GM12878 (cell line): Measurements from ENCODE around the gene ABHD17C. TPM values are rescaled to one million over a fixed set of nuclear protein-coding genes. Genes with fewer than 3 reads are reported as not detected.

Experiments
- ATAC-seq: fragments of 200-7000 bp; cut with Tn5 transposase; 3 replicates; pipeline ENCODE4 v1.9.1; 2020; ENCODE audit warnings: mild to moderate bottlenecking, moderate library complexity
- BruUV-seq: library from RNA; stranded (reverse); fragments of 400-500 nt; replicated peaks from 2 replicates; lab custom pipeline; 2021; lab: Mats Ljungman, UMichigan
- CTCF ChIA-PET: fragments of 300-600 bp; sonication (Branson Sonifier 250); formaldehyde crosslinking; extraction: SDS; loops from one replicate; lab custom pipeline; 2021; ENCODE audit warnings: inconsistent platforms; lab: Yijun Ruan, JAX
- POLR2A ChIA-PET: fragments of 350-600 bp; formaldehyde crosslinking; extraction: SDS; loops from one replicate; lab custom pipeline; 2021; ENCODE audit warnings: inconsistent platforms; lab: Charles Lee
- RAD21 ChIA-PET: fragments of 300-600 bp; sonication (Branson Sonifier 250); formaldehyde crosslinking; loops from one replicate; lab custom pipeline; 2023; ENCODE audit warnings: antibody characterized with exemption; ENCODE audit not compliant: unreplicated experiment; lab: Charles Lee
- SMC1A ChIA-PET: fragments of 300-600 bp; sonication (Branson Sonifier 250); formaldehyde crosslinking; loops from one replicate; lab custom pipeline; 2023; ENCODE audit not compliant: unreplicated experiment, uncharacterized antibody; lab: Charles Lee
- DNase-seq: peaks from one replicate; pipeline ENCODE4 v3.0.0-alpha.2; 2011; ENCODE audit warnings: low read depth, low spot score
- FAIRE-seq: peaks from 3 replicates; lab custom pipeline; 2011; peaks lifted over from hg19 to GRCh38; lab: Jason Lieb, UNC
- H2AFZ ChIP-seq: 2 replicates; pipeline ENCODE4 v1.6.0; 2011; ENCODE audit warnings: low read depth, low read length, control low read depth; ENCODE audit not compliant: control insufficient read depth
- H3K27ac ChIP-seq: 2 replicates; pipeline ENCODE4 v1.5.1; 2011; ENCODE audit warnings: control low read depth; ENCODE audit not compliant: control insufficient read depth, insufficient read depth
- H3K27me3 ChIP-seq, 2 experiments: replicated peaks in 1 of 2; 2 replicates each; pipeline versions ENCODE4 v1.6.0 to v1.6.1; 2011; ENCODE audit warnings: low read length in 1 of 2; ENCODE audit not compliant: control insufficient read depth in 2 of 2, insufficient read depth in 2 of 2
- H3K36me3 ChIP-seq, 2 experiments: 2 replicates each; pipeline ENCODE4 v1.5.1; 2011; ENCODE audit warnings: low read length in 1 of 2; ENCODE audit not compliant: control insufficient read depth in 2 of 2, insufficient read depth in 2 of 2
- H3K4me1 ChIP-seq: 2 replicates; pipeline ENCODE4 v1.6.1; 2011; ENCODE audit warnings: mild to moderate bottlenecking, low read length, moderate library complexity, mixed read lengths; ENCODE audit not compliant: control insufficient read depth, insufficient read depth
- H3K4me2 ChIP-seq: 2 replicates; pipeline ENCODE4 v1.6.0; 2011; ENCODE audit warnings: control low read depth; ENCODE audit not compliant: control insufficient read depth, insufficient read depth
- H3K4me3 ChIP-seq: fragments of 200-600 bp; sonication (generic); 2 replicates; pipeline ENCODE4 v1.5.1; 2016
- H3K79me2 ChIP-seq: 2 replicates; pipeline ENCODE4 v1.6.0; 2011; ENCODE audit warnings: low read length; ENCODE audit not compliant: control insufficient read depth, insufficient read depth
- H3K9ac ChIP-seq: 2 replicates; pipeline ENCODE4 v1.8.0; 2011; ENCODE audit warnings: low read length, control low read depth, mixed read lengths; ENCODE audit not compliant: control insufficient read depth, insufficient read depth
- H3K9me3 ChIP-seq: replicated peaks from 3 replicates; pipeline ENCODE4 v1.5.1; 2011; ENCODE audit warnings: mild to moderate bottlenecking, low read length; ENCODE audit not compliant: control insufficient read depth, insufficient read depth
- H4K20me1 ChIP-seq: 2 replicates; pipeline ENCODE4 v1.6.0; 2011; ENCODE audit not compliant: control insufficient read depth, insufficient read depth
- ATF7 ChIP-seq: fragments of 450-650 bp; IDR thresholded peaks from 2 replicates; pipeline ENCODE4 v1.6.1; 2016; ENCODE audit warnings: low read depth, mild to moderate bottlenecking
- BACH1 ChIP-seq: fragments of 450-650 bp; IDR thresholded peaks from 2 replicates; pipeline ENCODE4 v1.6.1; 2017; ENCODE audit warnings: mild to moderate bottlenecking, borderline replicate concordance
- CBFB ChIP-seq: IDR thresholded peaks from 2 replicates; pipeline ENCODE4 v1.6.1; 2016; ENCODE audit warnings: antibody characterized with exemption, low read depth
- CHD1 ChIP-seq: IDR thresholded peaks from 2 replicates; pipeline ENCODE4 v1.6.1; 2012; ENCODE audit warnings: low read depth, low read length, improper control_type of control experiment
- HCFC1 ChIP-seq: fragments of 150-350 bp; IDR thresholded peaks from 2 replicates; pipeline ENCODE4 v1.6.1; 2014; ENCODE audit warnings: low read length
- JUND ChIP-seq: IDR thresholded peaks from 2 replicates; pipeline ENCODE4 v1.6.1; 2012; ENCODE audit warnings: low read depth, mild to moderate bottlenecking, low read length, improper control_type of control experiment, moderate library complexity
- MEF2B ChIP-seq: fragments of 450-650 bp; IDR thresholded peaks from 2 replicates; pipeline ENCODE4 v1.6.1; 2018; ENCODE audit warnings: mild to moderate bottlenecking, moderate library complexity; ENCODE audit not compliant: partially characterized antibody, poor library complexity, severe bottlenecking
- NKRF ChIP-seq: fragments of 450-650 bp; conservative IDR thresholded peaks from 2 replicates; pipeline ENCODE4 v1.6.1; 2017; ENCODE audit warnings: mild to moderate bottlenecking, moderate library complexity
- NR2F1 ChIP-seq: fragments of 450-650 bp; conservative IDR thresholded peaks from 2 replicates; pipeline ENCODE4 v1.6.1; 2017; ENCODE audit warnings: mild to moderate bottlenecking
- NRF1 ChIP-seq: conservative IDR thresholded peaks from 2 replicates; pipeline ENCODE4 v1.6.1; 2011; ENCODE audit warnings: mild to moderate bottlenecking, low read depth, low read length, improper control_type of control experiment
- SPI1 ChIP-seq: IDR thresholded peaks from 2 replicates; pipeline ENCODE4 v1.6.1; 2011; ENCODE audit warnings: low read depth, mild to moderate bottlenecking, low read length, moderate library complexity, borderline replicate concordance; ENCODE audit not compliant: insufficient read depth
- SREBF1 ChIP-seq: IDR thresholded peaks from 2 replicates; pipeline ENCODE4 v1.6.1; 2012; ENCODE audit warnings: mild to moderate bottlenecking, low read length
- ZNF622 ChIP-seq: fragments of 450-650 bp; IDR thresholded peaks from 2 replicates; pipeline ENCODE4 v1.6.1; 2017; ENCODE audit warnings: mild to moderate bottlenecking, inconsistent platforms
- WGBS: methylation state at CpG from one replicate; pipeline ENCODE4 v1.1.6; 2016; ENCODE audit warnings: low lambda C conversion rate; ENCODE audit not compliant: insufficient replicate concordance, insufficient coverage; ENCODE audit errors: missing lambda C conversion rate; 5-methylcytosine and 5-hydroxymethylcytosine counted together
- in situ Hi-C: fragments of 300-500 bp; cut with MboI; formaldehyde crosslinking; loops from 9 replicates; pipeline ENCODE4 v1.14.3; 2018; ENCODE audit warnings: mixed read lengths
- intact Hi-C: fragments of 100-400 bp; cut with micrococcal nuclease; formaldehyde crosslinking; loops from one replicate; pipeline ENCODE4 v1.14.2; 2022; ENCODE audit not compliant: unreplicated experiment
- polyA plus RNA-seq, 11 experiments: library from polyadenylated mRNA; depleted of rRNA in 4 of 11; unstranded in 6 of 11; stranded (reverse) in 5 of 11; fragments of >200 nt; fragmentation: Nextera tagmentation in 4 of 11; fragmentation: Illumina TruSeq in 1 of 11; extraction: Ambion mirVana in 4 of 11; extraction: Trizol in 1 of 11; gene quantifications; 1 replicate in 1 of 11; 2 replicates in 10 of 11; pipeline versions ENCODE4 v1.2.1 to v1.2.3, GENCODE V29; 2011 to 2016; ENCODE audit warnings: inconsistent platforms in 2 of 11, missing spikeins in 2 of 11, low read depth in 1 of 11
- total RNA-seq, 4 experiments: library from RNA; depleted of rRNA in 3 of 4; stranded (reverse); fragments of >200 nt in 3 of 4; fragmentation: Illumina TruSeq in 1 of 4; extraction: Trizol in 1 of 4; gene quantifications; 2 replicates each; pipeline versions ENCODE4 v1.2.1 to v1.2.3, GENCODE V29; 2013 to 2021
- TF ChIP-seq, protein P1 (sequence below): fragments of 450-650 bp; formaldehyde crosslinking; IDR thresholded peaks from 2 replicates; pipeline ENCODE4 v1.4.0; 2022; ENCODE audit warnings: mild to moderate bottlenecking, moderate library complexity

ABHD17C gene
- total and polyA plus RNA-seq, 10 of the 15 experiments (the other 5 are each of a cell fraction or from before 2014, with no cell fraction given) = 0.92 to 11.4 (median 5.5) TPM

DNA sequence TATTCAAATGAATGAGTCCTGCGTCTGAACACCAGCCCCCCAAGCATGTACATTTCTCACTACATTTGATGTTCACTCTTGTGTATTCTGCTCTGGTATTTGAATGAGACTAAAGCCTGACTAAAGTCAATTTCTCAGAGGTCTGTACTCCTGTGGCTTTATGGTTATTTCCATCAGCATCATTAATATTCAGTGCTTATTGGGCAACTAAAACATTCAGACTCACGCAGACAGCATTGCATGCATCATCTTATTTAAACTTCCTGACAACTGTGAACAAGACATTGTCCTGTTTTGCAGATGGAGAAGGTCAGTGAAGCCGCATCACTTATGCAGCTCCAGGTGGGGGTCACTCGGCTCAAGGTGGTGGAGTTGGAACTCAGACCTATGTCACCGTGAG, 95.1 kb downstream of the ABHD17C start:
- Histone ChIP-seq H3K27me3 (peaks cover 0 to 4% of the 10 kb centered on the region in 2 experiments; a peak in 2 of 4 replicates), H3K9ac (no peak overlapping the region), H3K79me2 (no peaks in the 10 kb centered on the region), H2AFZ (no peak overlapping the region), H3K9me3 (no peaks in the 10 kb centered on the region), H3K4me3 (no peak overlapping the region), H3K36me3 (no peaks in the 10 kb centered on the region), H4K20me1 (no peaks in the 10 kb centered on the region), H3K4me2 (no peak overlapping the region), H3K4me1 (no peaks in the 10 kb centered on the region), H3K27ac (no peak overlapping the region)
- no peak for FAIRE-seq
- SMC1A ChIA-PET = interaction anchor here (1.5 kb wide), 1 partner anchor 13 kb away, joined by 3 read pairs; no protein-coding TSS in a partner anchor
- BruUV-seq = no TSS peak
- intact Hi-C loops = no loop called here
- CTCF ChIA-PET = interaction anchor here (1.1 to 3.3 kb wide), 2 partner anchors 14 to 180 kb away, joined by 3 to 13 read pairs; no protein-coding TSS in a partner anchor
- ATAC-seq = no peak
- no peak for TF ChIP-seq ATF7
- TF ChIP-seq NR2F1 = no peak
- TF ChIP-seq ZNF622 = no peak
- 27% methylated on average over 5 of the region's 5 CpGs for WGBS
- RAD21 ChIA-PET = no interaction called here
- DNase-seq = no peak
- in situ Hi-C loops = no loop called here
- POLR2A ChIA-PET = no interaction called here

DNA sequence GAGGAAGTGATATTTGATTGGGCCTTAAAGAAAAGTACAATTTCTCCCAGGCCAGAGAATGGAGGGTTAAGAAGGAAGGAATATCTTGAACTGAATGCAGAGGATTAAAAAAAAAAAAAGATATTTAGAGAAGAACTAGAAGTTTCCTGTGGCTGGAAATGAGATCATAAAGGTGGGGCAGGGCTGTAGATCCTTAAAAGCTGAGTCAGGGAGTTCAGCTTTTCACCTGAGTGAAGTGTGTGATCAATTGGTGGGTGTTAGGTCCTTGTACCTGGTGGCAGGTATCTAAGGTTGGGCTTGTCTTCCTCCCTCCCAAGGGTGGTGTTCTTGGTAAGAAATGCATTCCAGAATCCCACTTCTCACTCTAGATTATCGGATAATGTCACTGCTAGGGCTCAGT, 95.9 kb downstream of the ABHD17C start:
- H3K9ac ChIP-seq = no peak overlapping the region
- 0% methylated on average over 1 of the region's 1 CpG for WGBS
- H3K36me3 ChIP-seq = no peaks in the 10 kb centered on the region
- SMC1A ChIA-PET = no interaction called here
- H3K4me2 ChIP-seq = no peak overlapping the region
- no peaks in the 10 kb centered on the region for H3K4me1 ChIP-seq
- POLR2A ChIA-PET = no interaction called here
- H3K9me3 ChIP-seq = no peaks in the 10 kb centered on the region
- intact Hi-C loops = no loop called here
- no peak for DNase-seq
- no peaks in the 10 kb centered on the region for H4K20me1 ChIP-seq
- RAD21 ChIA-PET = no interaction called here
- no peak overlapping the region for H3K4me3 ChIP-seq
- ATAC-seq = no peak
- in situ Hi-C loops = no loop called here
- CTCF ChIA-PET = interaction anchor here (0.6 to 3.3 kb wide), 2 partner anchors 10 to 14 kb away, joined by 4 to 13 read pairs; no protein-coding TSS in a partner anchor
- FAIRE-seq = no peak
- H3K27ac ChIP-seq = no peak overlapping the region
- no TSS peak for BruUV-seq
- peaks cover 0 to 4% of the 10 kb centered on the region in 2 experiments; a peak in 2 of 4 replicates for H3K27me3 ChIP-seq
- H2AFZ ChIP-seq = no peak overlapping the region
- H3K79me2 ChIP-seq = no peaks in the 10 kb centered on the region
- TF ChIP-seq NKRF = no peak
- no peak for TF ChIP-seq JUND
- TF ChIP-seq MEF2B = no peak
- TF ChIP-seq, protein P1, sequence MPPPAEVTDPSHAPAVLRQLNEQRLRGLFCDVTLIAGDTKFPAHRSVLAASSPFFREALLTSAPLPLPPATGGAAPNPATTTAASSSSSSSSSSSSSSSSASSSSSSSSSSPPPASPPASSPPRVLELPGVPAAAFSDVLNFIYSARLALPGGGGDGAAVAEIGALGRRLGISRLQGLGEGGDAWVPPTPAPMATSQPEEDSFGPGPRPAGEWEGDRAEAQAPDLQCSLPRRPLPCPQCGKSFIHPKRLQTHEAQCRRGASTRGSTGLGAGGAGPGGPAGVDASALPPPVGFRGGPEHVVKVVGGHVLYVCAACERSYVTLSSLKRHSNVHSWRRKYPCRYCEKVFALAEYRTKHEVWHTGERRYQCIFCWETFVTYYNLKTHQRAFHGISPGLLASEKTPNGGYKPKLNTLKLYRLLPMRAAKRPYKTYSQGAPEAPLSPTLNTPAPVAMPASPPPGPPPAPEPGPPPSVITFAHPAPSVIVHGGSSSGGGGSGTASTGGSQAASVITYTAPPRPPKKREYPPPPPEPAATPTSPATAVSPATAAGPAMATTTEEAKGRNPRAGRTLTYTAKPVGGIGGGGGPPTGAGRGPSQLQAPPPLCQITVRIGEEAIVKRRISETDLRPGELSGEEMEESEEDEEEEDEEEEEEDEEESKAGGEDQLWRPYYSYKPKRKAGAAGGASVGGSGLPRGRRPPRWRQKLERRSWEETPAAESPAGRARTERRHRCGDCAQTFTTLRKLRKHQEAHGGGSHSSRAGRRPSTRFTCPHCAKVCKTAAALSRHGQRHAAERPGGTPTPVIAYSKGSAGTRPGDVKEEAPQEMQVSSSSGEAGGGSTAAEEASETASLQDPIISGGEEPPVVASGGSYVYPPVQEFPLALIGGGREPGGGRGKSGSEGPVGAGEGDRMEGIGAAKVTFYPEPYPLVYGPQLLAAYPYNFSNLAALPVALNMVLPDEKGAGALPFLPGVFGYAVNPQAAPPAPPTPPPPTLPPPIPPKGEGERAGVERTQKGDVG = no peak
- no peak for TF ChIP-seq HCFC1
- no peak for TF ChIP-seq SREBF1
- no peak for TF ChIP-seq CHD1
- TF ChIP-seq SPI1 = no peak
- no peak for TF ChIP-seq BACH1
- TF ChIP-seq NRF1 = no peak
- TF ChIP-seq CBFB = no peak
